NCI-H2081 (cell line): ENCODE results near the gene CD68.

ENCODE experiments used
- DNase-seq, 2 experiments: peaks; one replicate each; lab custom pipeline; 2025; lab: John Stamatoyannopoulos, UW

CD68 gene

GRCh38 chr17:7559320-7560171 is 19.9 kb upstream of the CD68 start:
- peak in 1 of 2 experiments; percentile 24 for DNase-seq

- peak in 1 of 2 experiments; percentile 58 for DNase-seq
Measured at GRCh38 chr17:7560172-7561027, 19.0 kb upstream of the CD68 start.

DNA sequence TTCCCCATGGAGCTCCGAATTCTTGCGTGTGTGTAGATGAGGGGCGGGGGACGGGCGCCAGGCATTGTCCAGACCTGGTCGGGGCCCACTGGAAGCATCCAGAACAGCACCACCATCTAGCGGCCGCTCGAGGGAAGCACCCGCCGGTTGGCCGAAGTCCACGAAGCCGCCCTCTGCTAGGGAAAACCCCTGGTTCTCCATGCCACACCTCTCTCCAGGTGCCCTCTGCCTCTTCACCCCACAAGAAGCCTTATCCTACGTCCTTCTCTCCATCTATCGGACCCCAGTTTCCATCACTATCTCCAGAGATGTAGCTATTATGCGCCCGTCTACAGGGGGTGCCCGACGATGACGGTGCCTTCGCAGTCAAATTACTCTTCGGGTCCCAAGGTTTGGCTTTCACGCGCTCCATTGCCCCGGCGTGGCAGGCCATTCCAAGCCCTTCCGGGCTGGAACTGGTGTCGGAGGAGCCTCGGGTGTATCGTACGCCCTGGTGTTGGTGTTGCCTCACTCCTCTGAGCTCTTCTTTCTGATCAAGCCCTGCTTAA is 18.3 kb upstream of the CD68 start:
- peak; percentile 70 for DNase-seq

GRCh38 chr17:7561589-7562207 is 17.7 kb upstream of the CD68 start, which contains the start of gene SENP3:
Gene SENP3 (plus strand): TSS chr17:7561919. CDS start chr17:7563077, 1,158 bp downstream.
- peak; percentile 80 to 84 for DNase-seq

DNA sequence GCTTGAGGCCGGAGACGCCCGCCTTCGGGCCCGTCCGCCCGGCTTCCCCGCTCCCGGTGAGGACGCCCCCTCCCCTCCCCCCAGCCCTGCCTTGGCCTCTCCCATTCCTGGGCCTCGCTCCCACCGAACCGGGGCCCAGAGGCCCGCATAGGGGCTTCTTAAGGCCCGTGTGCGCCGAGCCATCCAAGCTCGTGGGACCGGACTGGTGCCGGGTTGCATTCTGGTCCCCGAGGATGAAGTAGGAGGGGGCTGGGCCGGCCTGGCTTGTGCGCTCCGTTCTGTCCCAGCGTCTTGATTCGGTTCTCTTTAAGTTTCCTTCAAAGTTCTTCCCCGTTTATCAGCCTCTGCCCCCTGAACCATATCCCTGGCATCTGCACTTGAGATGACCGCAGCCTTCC is 17.2 kb upstream of the CD68 start:
- no peak for DNase-seq

DNA sequence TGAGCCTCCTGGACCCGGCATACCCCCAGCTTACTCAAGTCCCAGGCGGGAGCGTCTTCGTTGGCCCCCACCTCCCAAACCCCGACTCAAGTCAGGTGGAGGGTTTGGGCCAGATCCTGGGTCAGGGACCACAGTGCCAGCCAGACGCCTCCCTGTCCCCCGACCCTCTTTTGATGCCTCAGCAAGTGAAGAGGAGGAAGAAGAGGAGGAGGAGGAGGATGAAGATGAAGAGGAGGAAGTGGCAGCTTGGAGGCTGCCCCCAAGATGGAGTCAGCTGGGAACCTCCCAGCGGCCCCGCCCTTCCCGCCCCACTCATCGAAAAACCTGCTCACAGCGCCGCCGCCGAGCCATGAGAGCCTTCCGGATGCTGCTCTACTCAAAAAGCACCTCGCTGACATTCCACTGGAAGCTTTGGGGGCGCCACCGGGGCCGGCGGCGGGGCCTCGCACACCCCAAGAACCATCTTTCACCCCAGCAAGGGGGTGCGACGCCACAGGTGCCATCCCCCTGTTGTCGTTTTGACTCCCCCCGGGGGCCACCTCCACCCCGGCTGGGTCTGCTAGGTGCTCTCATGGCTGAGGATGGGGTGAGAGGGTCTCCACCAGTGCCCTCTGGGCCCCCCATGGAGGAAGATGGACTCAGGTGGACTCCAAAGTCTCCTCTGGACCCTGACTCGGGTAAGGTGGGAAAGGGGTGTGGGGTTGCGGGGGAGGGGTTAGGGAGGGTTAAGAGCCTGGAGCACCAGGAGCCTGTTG is 16.1 kb upstream of the CD68 start:
- DNase-seq, result no peak

DNA sequence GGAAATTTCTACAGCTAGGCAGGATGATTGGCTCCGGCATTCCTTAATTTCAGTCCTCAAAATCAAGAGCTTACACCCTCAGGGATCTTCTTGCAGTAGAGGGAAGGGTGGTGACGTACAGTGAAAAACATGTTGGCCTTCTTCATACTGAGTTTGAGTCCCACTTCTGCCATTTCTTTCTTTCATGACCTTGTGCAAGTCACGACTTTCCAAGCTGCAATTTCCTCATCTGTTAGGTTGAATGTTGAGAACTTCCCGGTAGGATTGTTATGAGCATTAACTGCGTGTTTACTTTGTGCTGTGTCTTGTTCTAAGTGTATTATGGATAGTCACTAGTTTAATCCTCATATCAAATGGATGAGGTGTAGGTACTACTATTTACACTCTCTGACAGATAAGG is 9.9 kb upstream of the CD68 start:
- DNase-seq, result no peak

GRCh38 chr17:7570351-7570750 is 9.1 kb upstream of the CD68 start:
- DNase-seq, result no peak

DNA sequence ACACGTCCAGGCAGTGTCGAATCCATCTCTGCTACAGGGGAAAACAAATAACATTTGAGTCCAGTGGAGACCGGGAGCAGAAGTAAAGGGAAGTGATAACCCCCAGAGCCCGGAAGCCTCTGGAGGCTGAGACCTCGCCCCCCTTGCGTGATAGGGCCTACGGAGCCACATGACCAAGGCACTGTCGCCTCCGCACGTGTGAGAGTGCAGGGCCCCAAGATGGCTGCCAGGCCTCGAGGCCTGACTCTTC is 7.2 kb upstream of the CD68 start:
- DNase-seq, result no peak

DNA sequence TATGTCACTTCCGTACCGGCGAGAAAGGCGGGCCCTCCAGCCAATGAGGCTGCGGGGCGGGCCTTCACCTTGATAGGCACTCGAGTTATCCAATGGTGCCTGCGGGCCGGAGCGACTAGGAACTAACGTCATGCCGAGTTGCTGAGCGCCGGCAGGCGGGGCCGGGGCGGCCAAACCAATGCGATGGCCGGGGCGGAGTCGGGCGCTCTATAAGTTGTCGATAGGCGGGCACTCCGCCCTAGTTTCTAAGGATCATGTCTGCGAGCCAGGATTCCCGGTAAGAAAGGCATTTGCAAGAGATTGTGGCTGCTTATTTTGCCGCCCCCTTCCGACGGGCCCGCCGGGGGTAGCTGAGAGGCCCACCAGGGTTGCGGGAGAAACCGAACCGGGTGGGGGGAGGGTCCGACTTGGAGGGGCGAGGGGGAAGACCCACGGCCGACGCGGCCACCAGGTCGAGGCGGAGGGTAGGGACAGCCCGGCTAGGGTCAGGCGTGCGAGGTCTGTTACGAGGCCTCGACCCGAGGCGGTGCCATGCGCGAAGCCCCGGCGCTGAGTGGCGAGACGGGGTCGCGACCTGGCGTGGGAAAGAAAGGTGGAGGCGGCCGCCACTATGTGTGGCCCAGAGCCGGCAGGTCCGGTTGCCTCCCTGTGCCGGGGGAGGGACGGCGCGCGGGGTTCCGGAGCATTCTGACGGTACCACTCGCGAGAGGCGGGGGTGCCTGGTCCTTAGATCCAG is 6.7 kb upstream of the CD68 start:
- peak; percentile 93 to 97 for DNase-seq

DNA sequence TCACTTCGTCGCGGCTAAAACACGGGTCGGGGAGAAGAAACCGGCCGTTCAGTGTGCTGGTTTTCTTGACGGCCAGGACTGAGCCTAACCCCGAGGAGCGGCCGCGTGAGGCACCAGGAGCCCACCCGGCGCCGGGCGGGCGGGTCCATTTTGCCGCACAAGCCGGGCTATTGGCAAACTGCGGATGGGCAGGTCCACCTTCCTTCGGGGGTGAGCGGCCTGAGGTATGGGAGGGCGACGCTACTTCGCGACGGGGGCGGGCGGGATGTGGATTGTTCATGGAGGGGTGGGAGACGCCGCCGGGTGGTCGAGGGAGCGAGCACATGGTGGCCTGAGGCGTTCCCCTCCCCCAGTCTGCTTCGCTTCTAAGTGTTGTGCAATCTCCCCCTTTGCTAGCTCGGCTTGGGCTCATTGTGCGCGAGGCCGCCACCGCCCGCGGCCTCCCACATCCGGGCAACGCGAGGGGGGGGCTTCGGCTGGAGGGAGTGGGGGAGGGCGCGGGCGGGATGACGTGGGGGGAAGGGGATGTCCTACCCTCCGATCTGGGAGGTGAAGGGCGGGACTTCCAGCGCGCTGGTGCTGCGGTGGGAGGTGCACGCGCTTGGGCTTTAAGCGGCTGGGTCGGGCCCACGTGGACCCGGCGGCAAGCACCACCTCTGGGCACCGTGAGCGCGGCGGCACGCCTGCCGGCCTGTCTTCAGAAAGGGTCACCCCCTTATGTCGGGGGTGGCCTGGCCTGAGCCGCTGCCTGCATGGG is 5.9 kb upstream of the CD68 start:
- peak; percentile 78 to 79 for DNase-seq

DNA sequence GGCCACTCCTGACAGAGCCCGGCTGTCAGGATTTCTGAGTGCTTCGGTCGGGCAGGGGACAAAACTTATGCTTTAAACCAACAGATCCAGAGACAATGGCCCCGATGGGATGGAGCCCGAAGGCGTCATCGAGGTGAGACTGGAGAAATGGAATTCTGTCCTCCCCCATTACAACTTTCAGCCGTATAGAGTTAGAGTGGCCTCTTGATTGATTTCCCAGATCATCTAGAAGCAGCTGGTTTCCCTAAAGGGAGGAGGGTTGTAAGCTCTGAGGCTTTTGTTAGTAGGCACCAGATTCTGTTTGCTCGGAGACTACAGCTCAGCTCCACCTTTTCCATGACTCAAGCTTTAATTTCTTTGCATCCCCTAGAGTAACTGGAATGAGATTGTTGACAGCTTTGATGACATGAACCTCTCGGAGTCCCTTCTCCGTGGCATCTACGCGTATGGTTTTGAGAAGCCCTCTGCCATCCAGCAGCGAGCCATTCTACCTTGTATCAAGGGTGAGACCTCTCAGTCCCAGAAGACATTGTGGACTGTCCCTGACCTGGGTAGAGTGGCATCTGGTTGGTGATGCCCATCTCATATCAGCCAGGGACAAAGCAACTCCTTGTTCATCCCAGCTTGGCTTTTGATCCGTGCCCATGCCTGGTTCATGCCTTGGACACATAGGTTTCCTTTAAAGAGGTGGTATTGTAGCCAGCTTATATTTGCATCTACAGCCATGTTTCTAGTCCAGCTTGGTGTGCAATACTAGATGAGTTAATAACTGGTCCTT is 5.1 kb upstream of the CD68 start:
- no peak for DNase-seq

DNA sequence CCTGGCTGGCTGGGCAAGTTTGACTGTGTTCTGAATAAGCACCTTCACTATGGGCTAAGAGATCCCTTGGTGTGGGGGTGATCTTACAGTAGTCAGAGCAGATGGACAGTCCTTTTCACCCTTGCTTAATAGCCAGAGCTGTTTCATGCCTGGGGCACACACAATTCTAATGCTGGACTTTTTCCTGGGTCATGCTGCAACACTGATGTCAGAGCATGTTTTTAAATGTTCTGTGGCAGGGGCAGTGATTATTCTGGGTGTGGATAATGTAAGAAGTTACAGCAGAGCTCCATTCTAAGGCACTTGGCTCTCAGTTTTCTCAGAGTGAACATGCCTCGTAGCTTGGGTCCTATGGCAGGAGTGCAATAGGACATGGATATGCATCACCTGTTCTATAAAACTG is 4.0 kb upstream of the CD68 start:
- DNase-seq, result no peak

- DNase-seq, result no peak
Measured at GRCh38 chr17:7575959-7576358, 3.5 kb upstream of the CD68 start.

DNA sequence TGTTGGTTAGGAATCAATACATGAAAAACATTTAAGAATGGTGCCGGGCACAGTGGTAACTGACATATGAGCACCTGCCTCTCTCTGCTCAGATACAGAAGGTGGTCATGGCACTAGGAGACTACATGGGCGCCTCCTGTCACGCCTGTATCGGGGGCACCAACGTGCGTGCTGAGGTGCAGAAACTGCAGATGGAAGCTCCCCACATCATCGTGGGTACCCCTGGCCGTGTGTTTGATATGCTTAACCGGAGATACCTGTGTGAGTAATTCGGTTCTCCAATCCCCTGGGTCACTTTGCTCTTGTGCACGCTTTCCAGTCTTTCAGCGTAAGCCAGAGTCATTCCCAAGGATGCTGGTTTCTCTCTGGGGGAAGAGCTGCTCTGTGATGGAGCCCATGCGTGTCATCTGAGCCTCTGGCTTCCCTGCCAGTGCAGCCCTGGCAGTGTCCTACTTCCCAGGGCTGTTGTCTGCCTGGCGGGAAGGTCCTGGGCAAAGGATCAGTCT is 3.0 kb upstream of the CD68 start:
- DNase-seq, result no peak

GRCh38 chr17:7577327-7578199 is 1.9 kb upstream of the CD68 start:
- DNase-seq, result no peak

DNA sequence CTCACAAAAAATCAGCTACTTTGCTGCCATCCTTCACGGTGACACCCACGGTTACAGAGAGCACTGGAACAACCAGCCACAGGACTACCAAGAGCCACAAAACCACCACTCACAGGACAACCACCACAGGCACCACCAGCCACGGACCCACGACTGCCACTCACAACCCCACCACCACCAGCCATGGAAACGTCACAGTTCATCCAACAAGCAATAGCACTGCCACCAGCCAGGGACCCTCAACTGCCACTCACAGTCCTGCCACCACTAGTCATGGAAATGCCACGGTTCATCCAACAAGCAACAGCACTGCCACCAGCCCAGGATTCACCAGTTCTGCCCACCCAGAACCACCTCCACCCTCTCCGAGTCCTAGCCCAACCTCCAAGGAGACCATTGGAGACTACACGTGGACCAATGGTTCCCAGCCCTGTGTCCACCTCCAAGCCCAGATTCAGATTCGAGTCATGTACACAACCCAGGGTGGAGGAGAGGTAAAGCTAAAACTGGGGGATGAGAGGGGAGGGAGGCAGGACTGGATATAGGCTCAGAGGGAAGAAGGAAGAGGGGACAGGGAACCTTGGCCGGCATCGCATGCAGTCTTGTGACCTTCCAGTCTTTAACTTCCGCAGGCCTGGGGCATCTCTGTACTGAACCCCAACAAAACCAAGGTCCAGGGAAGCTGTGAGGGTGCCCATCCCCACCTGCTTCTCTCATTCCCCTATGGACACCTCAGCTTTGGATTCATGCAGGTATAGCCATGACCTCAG is 581 bp downstream of the CD68 start:
- peak in 1 of 2 experiments; percentile 38 for DNase-seq
